HG03139 (cell line): Measurements from ENCODE around the gene PLAAT3.
"Not testable (repeated sequence)": the region's sequence is repeated elsewhere in the genome, so short reads cannot be mapped to it uniquely, and the experiment has no call there.

ENCODE experiments used
- ATAC-seq: cut with Tn5 transposase; IDR thresholded peaks from one replicate; pipeline ENCODE4 v1.9.1; 2021; ENCODE audit not compliant: unreplicated experiment

Gene PLAAT3

GRCh38 chr11:63569570-63569969 lies 44.7 kb downstream of the PLAAT3 start:
- no peak for ATAC-seq

DNA sequence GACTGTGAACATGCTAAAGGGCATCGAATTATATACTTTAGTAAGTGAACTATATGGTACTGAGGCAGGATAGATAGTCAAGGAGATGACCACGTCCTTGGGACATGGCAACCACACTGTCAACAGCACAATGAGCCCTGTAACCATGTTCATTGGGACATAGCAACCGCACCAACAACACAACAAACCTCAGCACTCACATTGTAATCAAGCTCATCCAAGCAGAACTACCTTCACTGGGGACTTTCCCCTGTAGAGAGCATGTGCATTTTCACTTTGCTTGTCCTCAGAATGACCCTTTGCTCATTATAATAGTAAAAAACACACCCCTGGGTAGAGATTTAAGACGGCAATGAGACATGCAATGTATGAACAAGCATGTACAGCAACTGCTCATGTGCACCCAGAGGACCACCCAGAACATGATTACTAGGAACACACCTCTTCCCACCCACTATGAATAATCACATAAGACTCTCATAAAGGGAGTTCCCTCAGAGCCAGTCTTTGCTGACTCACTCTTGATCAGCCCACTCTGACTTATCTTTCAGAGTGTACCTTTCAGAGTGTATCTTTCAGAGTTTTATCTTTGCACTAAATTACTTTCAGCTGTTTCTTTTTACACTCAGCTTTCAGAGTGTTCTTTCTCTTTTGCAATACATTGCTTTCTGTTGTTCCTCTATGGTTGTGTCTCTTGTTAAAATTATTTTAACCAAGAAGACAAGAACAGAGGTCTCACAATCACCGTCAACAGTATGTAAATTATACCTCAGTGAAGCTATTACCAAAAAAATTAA lies 47.0 kb downstream of the PLAAT3 start:
- peak; percentile 80 for ATAC-seq

DNA sequence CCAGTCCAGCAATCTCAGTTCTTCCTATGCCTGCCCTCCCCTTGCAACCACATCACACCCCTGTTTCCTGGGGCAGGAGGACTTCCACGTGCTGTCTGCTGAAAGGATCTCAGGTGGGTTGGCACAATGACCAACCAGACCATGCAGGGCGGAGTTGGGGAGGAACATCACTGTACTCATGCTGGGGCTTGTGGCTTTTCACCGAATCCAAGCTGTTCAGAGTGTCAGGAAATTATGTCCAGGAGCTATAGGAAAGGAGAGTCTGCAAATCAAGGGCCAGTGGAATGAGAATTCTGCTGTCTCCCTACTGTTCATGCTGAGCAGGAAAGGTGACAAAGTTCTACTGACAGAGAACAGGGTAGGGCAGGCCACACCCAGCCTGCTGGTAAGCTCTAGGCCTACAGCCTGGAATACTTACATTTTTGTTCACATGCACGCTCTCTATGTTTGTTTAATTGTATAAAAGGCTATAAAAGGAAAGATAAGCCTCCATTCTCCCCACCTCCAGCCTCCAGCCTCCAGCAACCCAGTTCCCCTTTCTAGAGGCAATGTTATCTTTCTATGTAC lies 49.4 kb downstream of the PLAAT3 start:
- no peak for ATAC-seq

- peak; percentile 50 for ATAC-seq
These were observed 50.0 kb downstream of the PLAAT3 start for GRCh38 chr11:63564056-63564774.

GRCh38 chr11:63563201-63564055 lies 50.8 kb downstream of the PLAAT3 start, which contains the start of gene PLAAT2:
Gene PLAAT2 (minus strand): TSS chr11:63563379. CDS start chr11:63563324, 55 bp downstream.
- no peak for ATAC-seq

DNA sequence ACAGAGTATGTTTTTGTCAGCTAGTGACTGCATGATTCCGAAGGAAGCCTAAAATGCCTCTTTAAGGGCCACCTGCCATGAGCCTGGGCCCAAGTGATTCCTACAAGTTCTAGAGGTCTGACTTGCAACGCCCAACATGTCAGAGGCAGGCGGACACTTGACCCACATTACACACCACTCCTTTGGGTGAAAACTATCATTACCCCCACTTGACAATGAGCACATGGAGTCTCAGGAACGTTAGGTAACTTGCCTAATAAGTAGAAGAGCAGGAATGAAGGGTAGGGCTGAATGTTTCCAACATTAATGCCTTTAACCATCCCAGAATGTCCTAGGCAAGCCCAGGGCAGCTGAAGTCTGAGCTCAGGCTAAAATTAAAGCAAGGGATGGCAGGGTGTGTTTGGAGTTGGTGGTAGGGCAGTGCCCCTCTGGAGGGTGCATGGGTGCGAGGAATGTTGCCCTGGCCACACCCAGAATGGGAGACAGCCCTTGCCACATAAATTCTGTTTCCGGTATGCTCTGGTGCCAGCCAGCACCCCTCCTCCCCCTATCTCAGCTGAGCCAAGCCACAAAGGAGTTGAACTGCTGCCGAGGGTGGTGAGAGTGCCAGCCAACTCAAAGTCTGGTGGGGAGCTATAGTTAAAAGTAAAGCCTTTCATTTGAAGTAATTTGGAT lies 53.6 kb downstream of the PLAAT3 start:
- no peak for ATAC-seq

DNA sequence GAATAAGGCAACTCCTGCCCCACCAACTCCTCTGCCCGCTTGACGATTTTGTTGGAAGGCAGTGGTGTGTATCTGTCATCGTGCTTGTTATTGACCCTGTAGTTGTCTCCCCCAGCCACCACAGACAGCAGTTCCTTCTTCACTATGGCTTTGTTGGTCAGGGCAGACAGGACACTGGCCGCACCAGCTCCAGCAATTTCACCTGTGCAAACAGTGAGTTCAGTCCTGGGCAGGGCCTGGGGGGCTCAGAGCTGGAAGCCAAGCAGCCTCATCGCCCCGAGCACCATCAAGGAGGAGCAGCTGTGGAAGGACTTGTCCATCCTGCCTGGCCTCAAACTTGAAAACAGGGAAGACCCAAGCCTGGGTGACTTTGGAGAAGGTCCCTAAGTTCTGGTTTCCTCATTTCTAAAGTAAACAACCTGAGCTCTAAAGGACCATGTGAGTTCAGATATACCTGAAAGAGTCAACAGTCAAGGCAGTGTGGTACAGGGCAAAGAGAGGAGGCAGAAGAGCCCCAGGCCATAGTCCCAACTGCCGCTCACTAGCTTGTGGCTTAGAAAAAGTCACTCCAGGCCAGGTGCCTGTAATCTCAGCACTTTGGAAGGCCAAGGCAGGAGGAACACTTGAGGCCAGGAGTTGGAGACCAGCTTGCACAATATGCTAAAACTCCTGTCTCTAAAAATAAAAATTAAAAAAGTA lies 55.6 kb downstream of the PLAAT3 start:
- ATAC-seq: no peak

GRCh38 chr11:63557570-63557969 lies 56.7 kb downstream of the PLAAT3 start:
- no peak for ATAC-seq

DNA sequence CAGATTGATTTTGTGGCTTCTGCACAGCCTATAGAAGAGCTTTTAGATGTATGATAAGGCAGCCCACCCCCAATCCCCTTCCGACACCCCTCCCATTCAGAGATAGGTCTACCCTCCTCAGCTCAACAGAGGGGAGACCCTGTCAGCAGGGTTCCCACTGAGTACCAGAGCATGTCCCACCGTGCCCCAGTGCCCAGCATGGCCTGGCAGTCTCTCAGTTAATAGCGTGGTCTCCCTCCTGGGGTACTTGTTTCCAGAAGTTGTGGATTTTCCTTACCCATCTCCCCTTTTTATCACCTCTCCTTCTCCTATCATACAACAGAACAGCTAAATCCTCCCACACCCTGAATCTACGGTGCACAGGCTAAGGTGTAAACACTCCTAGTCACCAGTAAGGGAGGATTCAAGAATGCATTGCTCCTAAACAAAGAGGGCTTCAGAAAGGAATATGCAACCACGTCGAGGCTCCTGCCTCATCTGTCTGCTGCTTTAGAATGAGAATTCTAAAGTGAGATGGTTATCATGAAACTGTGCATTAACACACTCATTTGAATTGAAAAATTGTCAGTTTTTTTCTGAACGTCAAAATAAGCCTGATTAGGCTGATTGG lies 57.7 kb downstream of the PLAAT3 start:
- ATAC-seq: no peak

- no peak for ATAC-seq
These were observed 59.4 kb downstream of the PLAAT3 start for GRCh38 chr11:63554877-63555223.

GRCh38 chr11:63553759-63554158 lies 60.5 kb downstream of the PLAAT3 start:
- no peak for ATAC-seq

GRCh38 chr11:63552921-63553320 lies 61.3 kb downstream of the PLAAT3 start:
- no peak for ATAC-seq

- ATAC-seq: no peak
These were observed 62.4 kb downstream of the PLAAT3 start for GRCh38 chr11:63551889-63552266.

- ATAC-seq: no peak
These were observed 62.9 kb downstream of the PLAAT3 start for GRCh38 chr11:63551091-63551888.

GRCh38 chr11:63550156-63550700 lies 64.0 kb downstream of the PLAAT3 start:
- not testable (repeated sequence) for ATAC-seq

GRCh38 chr11:63549411-63549810 lies 64.8 kb downstream of the PLAAT3 start:
- ATAC-seq: no peak

- no peak for ATAC-seq
These were observed 66.1 kb downstream of the PLAAT3 start for GRCh38 chr11:63548178-63548577.

- ATAC-seq: no peak
These were observed 67.2 kb downstream of the PLAAT3 start for GRCh38 chr11:63547061-63547460.
